ENCODE measurements around the gene LONRF3.

LONRF3 gene

DNA sequence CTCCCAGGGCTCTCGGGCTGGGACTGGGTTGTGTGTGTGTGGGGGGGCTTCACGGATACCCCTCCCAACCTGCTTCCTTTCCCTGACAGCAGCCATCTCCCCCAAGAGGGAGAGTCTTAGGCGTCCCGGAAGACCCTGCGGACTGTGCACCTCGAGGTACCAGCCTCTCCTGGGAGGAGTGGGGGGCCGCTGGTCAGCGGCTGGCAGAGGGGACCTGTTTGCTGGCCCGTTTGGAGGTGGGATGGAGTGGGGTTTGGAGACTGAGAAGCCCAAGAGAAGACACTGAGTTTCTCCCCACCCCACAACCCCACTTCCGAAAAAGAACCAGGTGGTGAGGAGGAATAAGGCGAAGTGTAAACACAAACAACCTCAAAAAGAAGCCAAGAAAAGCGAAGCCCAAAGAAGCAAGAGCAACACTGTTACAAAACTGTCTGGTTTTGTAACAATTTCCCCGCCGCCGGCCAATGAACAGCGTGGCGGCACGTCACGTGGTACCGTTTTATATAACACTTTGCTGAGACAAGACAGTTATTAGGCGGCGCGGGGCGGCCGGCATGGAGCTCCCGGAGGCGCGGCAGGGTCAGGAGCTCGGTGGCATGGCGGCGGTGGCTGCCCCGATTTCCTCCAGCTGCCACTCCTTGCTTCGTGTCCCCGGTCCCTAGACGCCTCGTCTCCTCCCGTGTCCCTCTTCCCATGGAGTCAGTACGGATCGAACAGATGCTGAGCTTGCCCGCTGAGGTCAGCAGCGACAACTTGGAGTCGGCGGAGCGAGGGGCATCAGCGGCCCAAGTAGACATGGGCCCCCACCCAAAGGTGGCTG, at the start of gene LONRF3:
TSS of gene LONRF3 (plus strand) at position 531 of the 820 bp plus-strand sequence. CDS start at position 694, 163 bp downstream.
- no peak for DNase-seq (ENCODE audit: low spot score)

DNA sequence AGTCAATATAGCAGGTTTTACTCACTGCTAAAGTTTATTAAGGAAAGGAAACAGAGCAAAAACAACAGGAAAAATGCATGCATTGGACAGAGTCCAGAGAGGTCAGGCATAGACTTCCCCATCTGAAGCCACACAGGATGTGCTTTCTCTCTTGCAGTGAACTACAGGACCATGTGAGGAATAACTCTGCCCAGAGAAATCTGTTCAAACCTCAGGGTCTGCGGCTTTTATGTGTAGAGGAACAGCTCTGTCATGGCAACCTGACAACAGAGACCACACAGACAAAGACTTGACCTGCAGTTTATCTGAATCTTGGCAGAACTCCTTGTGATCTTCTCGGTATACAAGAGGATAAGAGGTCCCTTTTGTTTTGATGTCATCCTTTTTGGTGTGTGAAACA, 46.3 kb upstream of the LONRF3 start:
- DNase-seq (ENCODE audit: low spot score), result no peak

- DNase-seq (ENCODE audit: low spot score), result no peak
Observed at GRCh38 chrX:118935352-118935751, 39.1 kb upstream of the LONRF3 start.

DNA sequence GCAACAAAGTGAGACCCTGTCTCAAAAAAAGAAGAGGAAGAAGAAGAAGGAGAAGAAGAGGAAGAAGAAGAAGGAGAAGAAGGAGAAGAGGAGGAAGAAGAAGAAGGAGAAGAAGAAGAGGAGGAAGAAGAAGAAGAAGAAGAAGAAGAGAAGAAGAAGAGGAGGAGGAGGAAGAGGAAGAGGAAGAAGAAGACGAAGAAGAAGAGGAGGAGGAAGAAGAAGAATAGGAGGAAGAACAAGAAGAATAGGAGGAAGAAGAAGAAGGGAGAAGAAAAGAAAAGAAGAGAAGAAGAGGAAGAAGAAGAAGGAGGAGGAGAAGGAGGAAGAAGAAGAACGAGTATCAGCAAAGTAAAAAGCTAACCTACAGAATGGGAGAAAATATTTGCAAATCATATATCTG, 33.3 kb upstream of the LONRF3 start:
- DNase-seq (ENCODE audit: low spot score), result no peak

DNA sequence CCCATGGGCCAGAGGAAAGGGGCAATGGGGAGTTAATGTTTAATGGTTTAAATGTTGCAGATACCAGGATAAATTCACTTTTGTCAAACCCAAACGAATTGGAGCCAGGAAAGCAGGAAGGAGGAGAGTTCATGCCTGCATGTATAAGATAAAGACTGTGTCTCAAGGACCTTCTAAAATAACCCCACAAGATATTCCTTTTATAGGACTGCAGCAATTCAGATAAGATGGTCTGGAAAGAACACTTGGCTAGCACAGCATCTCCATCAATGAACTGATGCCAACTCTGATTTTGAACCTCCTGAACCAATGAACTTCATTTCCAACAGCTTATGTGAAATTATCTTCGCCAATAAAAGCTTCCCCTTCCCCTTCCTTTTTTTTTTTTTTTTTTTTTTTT, 31.3 kb upstream of the LONRF3 start:
- DNase-seq (ENCODE audit: low spot score), result no peak

GRCh38 chrX:118945921-118946320, 28.5 kb upstream of the LONRF3 start:
- no peak for DNase-seq (ENCODE audit: low spot score)

GRCh38 chrX:118948270-118948669, 26.1 kb upstream of the LONRF3 start:
- DNase-seq (ENCODE audit: low spot score), result no peak

DNA sequence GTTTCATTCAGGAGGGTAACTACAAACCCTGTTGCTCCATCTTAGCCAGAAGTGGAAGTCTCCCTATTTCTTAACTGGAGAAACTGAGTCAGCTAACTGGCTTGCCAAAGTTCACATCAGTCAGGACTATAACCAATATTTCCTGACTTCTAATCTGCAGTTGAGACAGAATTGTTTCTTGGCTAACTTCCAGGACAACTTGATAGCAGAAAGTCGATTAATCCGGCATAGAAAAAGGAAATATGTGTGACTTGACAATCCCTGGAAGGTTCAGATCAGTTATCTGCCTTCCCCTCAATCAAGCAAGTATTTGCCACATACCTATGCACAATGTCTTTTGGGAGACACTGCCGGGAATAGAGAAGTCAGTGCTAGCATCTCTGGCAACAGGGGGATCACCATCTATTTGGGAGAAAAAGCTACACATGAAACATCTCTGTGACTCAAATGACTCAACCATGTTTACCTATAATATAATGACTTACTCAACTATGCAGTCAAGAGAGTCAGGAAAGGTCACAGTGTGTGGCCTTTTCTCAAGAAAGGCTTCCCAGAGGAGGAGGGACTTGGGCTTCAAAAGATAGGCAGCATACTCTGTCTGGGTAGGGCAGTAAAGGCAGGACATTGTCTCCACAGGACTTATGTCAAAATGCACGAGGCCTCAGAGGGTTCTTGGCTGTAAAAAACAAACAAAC, 12.4 kb upstream of the LONRF3 start:
- no peak for DNase-seq (ENCODE audit: low spot score)

- no peak for DNase-seq (ENCODE audit: low spot score)
Observed at GRCh38 chrX:118963159-118963558, 11.3 kb upstream of the LONRF3 start.

DNA sequence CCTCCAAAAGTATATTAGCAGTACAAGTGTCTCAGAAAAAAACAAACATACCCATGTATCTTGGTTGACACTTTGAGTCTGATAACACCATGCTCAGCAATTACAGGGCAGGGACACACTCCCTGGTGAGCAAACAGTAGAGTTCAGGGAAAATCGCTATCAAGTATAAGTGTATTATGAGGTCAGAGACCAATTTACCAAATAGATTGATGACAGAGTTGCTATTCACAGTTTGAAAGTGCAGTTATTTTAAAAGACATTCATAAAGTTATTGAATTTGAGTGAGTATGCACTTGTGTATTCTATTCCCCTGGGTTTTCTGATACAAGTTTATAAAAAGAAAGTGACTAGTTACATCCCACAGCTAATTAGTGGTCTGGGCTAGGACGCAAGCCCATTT, 10.2 kb upstream of the LONRF3 start:
- no peak for DNase-seq (ENCODE audit: low spot score)

GRCh38 chrX:118965395-118965794, 9.0 kb upstream of the LONRF3 start:
- no peak for DNase-seq (ENCODE audit: low spot score)

GRCh38 chrX:118968031-118968430, 6.4 kb upstream of the LONRF3 start:
- DNase-seq (ENCODE audit: low spot score), result no peak

DNA sequence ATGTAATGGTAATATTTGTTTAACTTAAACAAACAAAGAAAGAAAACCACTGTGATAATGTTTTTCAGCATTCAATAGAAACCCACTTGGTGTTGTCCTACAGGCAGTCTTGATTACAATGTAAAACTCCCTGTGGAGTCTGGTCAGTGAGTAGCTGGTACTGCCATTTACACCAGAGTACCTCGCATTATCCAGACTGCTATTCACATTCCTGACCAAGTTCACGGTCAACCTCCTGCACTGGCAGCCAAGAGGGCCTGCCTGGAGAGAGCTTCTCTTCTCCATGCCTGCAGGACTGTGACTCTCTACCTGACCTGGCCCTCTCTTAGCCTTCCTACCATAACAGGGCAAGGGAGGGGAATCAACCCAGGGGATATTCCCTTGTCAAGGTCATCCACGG, 2.9 kb upstream of the LONRF3 start:
- no peak for DNase-seq (ENCODE audit: low spot score)

- no peak for DNase-seq (ENCODE audit: low spot score)
Observed at GRCh38 chrX:118973389-118974087, 880 bp upstream of the LONRF3 start.

- DNase-seq (ENCODE audit: low spot score), result no peak
Observed at GRCh38 chrX:118974908-118975671, 672 bp downstream of the LONRF3 start.

- no peak for DNase-seq (ENCODE audit: low spot score)
Observed at GRCh38 chrX:118975831-118976598, 1.6 kb downstream of the LONRF3 start.

GRCh38 chrX:118976599-118977340, 2.4 kb downstream of the LONRF3 start:
- no peak for DNase-seq (ENCODE audit: low spot score)

- no peak for DNase-seq (ENCODE audit: low spot score)
Observed at GRCh38 chrX:118977424-118977823, 3.0 kb downstream of the LONRF3 start.

DNA sequence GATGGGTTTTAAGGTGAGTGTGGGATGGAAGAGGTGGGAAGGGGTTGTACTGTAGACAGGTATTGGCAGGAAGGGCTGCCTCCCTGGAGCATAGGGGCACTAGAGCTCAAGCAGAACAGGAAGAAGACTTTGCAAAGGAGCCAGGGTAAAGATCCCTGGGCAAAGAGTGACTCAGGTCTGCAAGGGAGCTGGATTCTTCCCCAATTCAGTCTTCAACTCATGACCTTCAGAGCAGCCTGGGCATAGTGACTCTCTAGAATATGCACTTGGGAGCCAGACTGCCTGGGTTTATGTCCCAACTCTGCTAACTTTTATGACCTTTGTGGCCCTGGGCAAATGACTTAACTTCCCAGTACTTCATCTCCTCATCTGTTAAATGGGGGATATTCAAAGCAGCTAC, 4.0 kb downstream of the LONRF3 start:
- no peak for DNase-seq (ENCODE audit: low spot score)

DNA sequence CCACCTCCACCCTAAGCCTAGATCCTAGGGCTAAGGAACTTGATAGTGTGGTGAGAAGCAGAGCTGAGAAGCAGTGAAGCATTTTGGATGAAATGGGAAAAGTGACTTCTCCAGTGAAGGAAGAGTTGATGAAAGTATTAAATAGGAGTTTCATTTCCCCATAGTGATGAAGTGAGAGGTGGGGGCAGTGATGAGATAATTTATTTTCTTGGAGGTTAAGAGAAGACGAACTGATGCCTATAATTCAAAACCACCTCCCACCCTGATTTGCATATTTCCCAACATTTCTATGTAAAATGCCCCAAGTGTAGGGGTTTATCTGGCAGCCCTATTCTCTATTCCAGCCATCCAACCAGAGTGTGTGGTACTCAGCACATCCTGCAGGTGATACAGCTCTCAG, 6.3 kb downstream of the LONRF3 start:
- DNase-seq (ENCODE audit: low spot score), result no peak

GRCh38 chrX:118983513-118983912, 9.1 kb downstream of the LONRF3 start:
- DNase-seq (ENCODE audit: low spot score), result no peak
